ENCODE results near the gene POGLUT3. TPM values are rescaled to one million over a fixed set of nuclear protein-coding genes. Genes with fewer than 3 reads are reported as not detected.

The POGLUT3 gene
- total RNA-seq, 4 donors from 2014 or later: 7.5 to 18.8 (median 14.4) TPM

GRCh38 chr11:108453207-108453835, 44.9 kb downstream of the POGLUT3 start:
- H3K4me3 ChIP-seq: no peak overlapping the region
- H3K36me3 ChIP-seq: no peaks in the 10 kb centered on the region
- peaks cover 6% of the 10 kb centered on the region for H3K9me3 ChIP-seq
- no peak for DNase-seq (ENCODE audit: low spot score in 2 of 2)
- no peaks in the 10 kb centered on the region for H3K4me1 ChIP-seq
- 98% methylated on average over 2 of the region's 2 CpGs for WGBS
- H3K27me3 ChIP-seq: no peaks in the 10 kb centered on the region
- H3K27ac ChIP-seq: no peak overlapping the region
- TF ChIP-seq EP300 (IDR thresholded peaks at IDR 0.05) (no peak), POLR2AphosphoS5 (IDR thresholded peaks at IDR 0.05) (no peak), POLR2A (IDR thresholded peaks at IDR 0.05) (no peak)
- TF ChIP-seq, protein P1, sequence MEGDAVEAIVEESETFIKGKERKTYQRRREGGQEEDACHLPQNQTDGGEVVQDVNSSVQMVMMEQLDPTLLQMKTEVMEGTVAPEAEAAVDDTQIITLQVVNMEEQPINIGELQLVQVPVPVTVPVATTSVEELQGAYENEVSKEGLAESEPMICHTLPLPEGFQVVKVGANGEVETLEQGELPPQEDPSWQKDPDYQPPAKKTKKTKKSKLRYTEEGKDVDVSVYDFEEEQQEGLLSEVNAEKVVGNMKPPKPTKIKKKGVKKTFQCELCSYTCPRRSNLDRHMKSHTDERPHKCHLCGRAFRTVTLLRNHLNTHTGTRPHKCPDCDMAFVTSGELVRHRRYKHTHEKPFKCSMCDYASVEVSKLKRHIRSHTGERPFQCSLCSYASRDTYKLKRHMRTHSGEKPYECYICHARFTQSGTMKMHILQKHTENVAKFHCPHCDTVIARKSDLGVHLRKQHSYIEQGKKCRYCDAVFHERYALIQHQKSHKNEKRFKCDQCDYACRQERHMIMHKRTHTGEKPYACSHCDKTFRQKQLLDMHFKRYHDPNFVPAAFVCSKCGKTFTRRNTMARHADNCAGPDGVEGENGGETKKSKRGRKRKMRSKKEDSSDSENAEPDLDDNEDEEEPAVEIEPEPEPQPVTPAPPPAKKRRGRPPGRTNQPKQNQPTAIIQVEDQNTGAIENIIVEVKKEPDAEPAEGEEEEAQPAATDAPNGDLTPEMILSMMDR (IDR thresholded peaks at IDR 0.05): no peak

Other genes with a start within 250 kb of the POGLUT3 start
- gene C11orf65, start 30.9 kb downstream of the POGLUT3 start, total RNA-seq: 1 to 10 TPM in 2 of 4 donors, under 1 TPM in 2; 0.30 to 3.8 (median 1.8) TPM
- gene EXPH5, start 95.4 kb upstream of the POGLUT3 start, total RNA-seq: 100 to 1,000 TPM; 120 to 232 (median 149) TPM
- 10 to 100 TPM; 21.9 to 30.7 (median 27.2) TPM for gene DDX10, start 166.7 kb upstream of the POGLUT3 start, total RNA-seq